ENCODE data around the gene MSL3B.

The MSL3B gene

DNA sequence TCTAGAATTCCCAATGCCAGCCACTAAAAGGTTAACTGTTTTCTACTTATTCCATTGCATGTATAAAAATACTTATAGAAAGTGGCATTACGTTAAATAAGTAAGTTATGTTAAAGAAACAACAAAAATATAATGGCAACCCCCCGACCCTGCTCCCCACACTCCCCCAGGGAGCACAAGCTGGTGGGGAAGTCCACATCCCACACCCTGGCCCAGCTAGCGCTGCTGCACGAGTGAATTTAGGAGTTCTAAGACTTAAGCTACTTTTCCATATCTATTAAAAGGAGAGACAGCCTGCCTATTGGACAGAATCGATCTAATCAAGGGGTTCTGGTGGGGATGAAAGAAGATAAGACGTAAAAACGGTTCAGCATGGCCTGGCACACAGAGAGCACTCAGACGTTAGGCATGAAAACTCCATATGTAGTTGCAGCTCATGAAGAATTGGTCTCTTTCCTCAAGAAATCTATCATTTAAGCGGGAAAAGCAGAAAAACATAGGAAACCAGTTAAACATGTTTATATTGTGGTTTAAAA is 30.4 kb downstream of the MSL3B start:
- H3K4me1 ChIP-seq (ENCODE audit: control insufficient read depth, insufficient read depth, low read length), result peaks cover 8% of the 10 kb centered on the region
- whole genome bisulfite sequencing (ENCODE audit: insufficient coverage), result no CpG with 5 or more reads among the region's 9 CpGs

DNA sequence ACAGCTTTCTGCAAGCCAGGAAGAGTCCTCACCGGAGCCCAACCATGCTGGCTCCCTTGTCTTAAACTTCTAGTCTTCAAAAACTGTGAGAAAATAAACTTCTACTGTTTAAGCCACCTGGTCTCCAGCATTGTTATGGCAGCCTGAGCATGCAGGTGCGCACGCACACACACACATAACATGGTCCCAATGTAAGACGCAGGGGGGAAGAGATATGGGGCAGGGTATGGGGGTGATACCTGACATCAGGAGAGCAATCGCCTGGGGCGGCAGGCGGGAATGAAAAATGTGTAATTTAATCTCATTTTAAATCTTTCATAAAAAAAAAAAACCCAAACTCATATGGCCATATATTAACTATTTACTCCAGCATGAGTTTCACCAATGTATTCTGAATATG is 31.8 kb downstream of the MSL3B start:
- Histone ChIP-seq H3K9me3 (replicated peaks; ENCODE audit: control insufficient read depth, low read depth, low read length) (no peaks in the 10 kb centered on the region), H3K27ac (ENCODE audit: low read length) (no peak overlapping the region), H3K4me3 (ENCODE audit: low read length) (no peak overlapping the region), H3K36me3 (ENCODE audit: control insufficient read depth, insufficient read depth, low read length) (peaks cover 46% of the 10 kb centered on the region), H3K27me3 (ENCODE audit: control insufficient read depth, insufficient read depth, low read length) (no peaks in the 10 kb centered on the region), H3K4me1 (ENCODE audit: control insufficient read depth, insufficient read depth, low read length) (peaks cover 14% of the 10 kb centered on the region)
- no peak for DNase-seq
- 100% methylated on average over 1 of the region's 7 CpGs for WGBS (ENCODE audit: insufficient coverage)

More for the DNA sequence above, 30.4 kb downstream of the MSL3B start:
- no peak for DNase-seq
- no peak overlapping the region for H3K4me3 ChIP-seq (ENCODE audit: low read length)
- no peaks in the 10 kb centered on the region for H3K27me3 ChIP-seq (ENCODE audit: control insufficient read depth, insufficient read depth, low read length)
- peaks cover 57% of the 10 kb centered on the region for H3K36me3 ChIP-seq (ENCODE audit: control insufficient read depth, insufficient read depth, low read length)
- H3K9me3 ChIP-seq (replicated peaks; ENCODE audit: control insufficient read depth, low read depth, low read length), result no peaks in the 10 kb centered on the region
- H3K27ac ChIP-seq (ENCODE audit: low read length), result no peak overlapping the region

- Histone ChIP-seq H3K9me3 (replicated peaks; ENCODE audit: control insufficient read depth, low read depth, low read length) (no peaks in the 10 kb centered on the region), H3K4me1 (ENCODE audit: control insufficient read depth, insufficient read depth, low read length) (peaks cover 14% of the 10 kb centered on the region), H3K27me3 (ENCODE audit: control insufficient read depth, insufficient read depth, low read length) (no peaks in the 10 kb centered on the region), H3K36me3 (ENCODE audit: control insufficient read depth, insufficient read depth, low read length) (peaks cover 39% of the 10 kb centered on the region), H3K4me3 (ENCODE audit: low read length) (no peak overlapping the region), H3K27ac (ENCODE audit: low read length) (no peak overlapping the region)
- no peak for DNase-seq
- WGBS (ENCODE audit: insufficient coverage), result 85% methylated on average over 6 of the region's 14 CpGs
Measured at GRCh38 chr2:233835230-233836186, 32.7 kb downstream of the MSL3B start.

GRCh38 chr2:233833345-233833744 is 34.8 kb downstream of the MSL3B start:
- H3K27me3 ChIP-seq (ENCODE audit: control insufficient read depth, insufficient read depth, low read length), result peaks cover 2% of the 10 kb centered on the region
- H3K27ac ChIP-seq (ENCODE audit: low read length), result no peak overlapping the region
- peaks cover 14% of the 10 kb centered on the region for H3K4me1 ChIP-seq (ENCODE audit: control insufficient read depth, insufficient read depth, low read length)
- DNase-seq, result peak; percentile 53
- H3K4me3 ChIP-seq (ENCODE audit: low read length), result no peak overlapping the region
- no peaks in the 10 kb centered on the region for H3K9me3 ChIP-seq (replicated peaks; ENCODE audit: control insufficient read depth, low read depth, low read length)
- 44% methylated on average over 5 of the region's 10 CpGs for WGBS (ENCODE audit: insufficient coverage)
- peaks cover 21% of the 10 kb centered on the region for H3K36me3 ChIP-seq (ENCODE audit: control insufficient read depth, insufficient read depth, low read length)

- H3K4me3 ChIP-seq (ENCODE audit: low read length), result no peak overlapping the region
- H3K27me3 ChIP-seq (ENCODE audit: control insufficient read depth, insufficient read depth, low read length), result peaks cover 2% of the 10 kb centered on the region
- DNase-seq, result peak; percentile 54
- H3K4me1 ChIP-seq (ENCODE audit: control insufficient read depth, insufficient read depth, low read length), result peaks cover 14% of the 10 kb centered on the region
- peaks cover 21% of the 10 kb centered on the region for H3K36me3 ChIP-seq (ENCODE audit: control insufficient read depth, insufficient read depth, low read length)
- no peaks in the 10 kb centered on the region for H3K9me3 ChIP-seq (replicated peaks; ENCODE audit: control insufficient read depth, low read depth, low read length)
- 33% methylated on average over 1 of the region's 7 CpGs for WGBS (ENCODE audit: insufficient coverage)
- H3K27ac ChIP-seq (ENCODE audit: low read length), result peak overlapping the region; percentile 7
Measured at GRCh38 chr2:233832869-233833311, 35.3 kb downstream of the MSL3B start.

DNA sequence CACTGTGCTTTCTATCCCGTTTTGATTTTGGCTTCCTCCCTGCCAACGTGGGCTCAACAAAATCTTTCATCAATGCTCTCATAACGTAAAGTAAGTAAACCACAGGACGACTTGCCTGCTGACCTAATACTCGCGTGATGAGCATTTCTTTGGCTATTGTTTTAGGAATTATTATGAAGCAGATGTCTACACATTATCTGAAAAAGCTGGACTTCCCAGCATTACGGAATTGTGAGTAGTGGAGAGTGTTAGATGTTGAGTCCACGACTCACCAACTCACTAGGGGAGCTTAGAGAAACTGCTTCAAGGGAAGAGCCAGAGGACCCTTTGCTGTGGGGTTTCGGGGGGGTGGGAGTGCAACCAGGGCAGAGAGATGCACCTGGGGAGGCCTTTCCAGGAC is 35.8 kb downstream of the MSL3B start:
- 43% methylated on average over 1 of the region's 9 CpGs for WGBS (ENCODE audit: insufficient coverage)

GRCh38 chr2:233831861-233832260 is 36.3 kb downstream of the MSL3B start:
- Histone ChIP-seq H3K4me1 (ENCODE audit: control insufficient read depth, insufficient read depth, low read length) (peaks cover 14% of the 10 kb centered on the region), H3K4me3 (ENCODE audit: low read length) (no peak overlapping the region), H3K27ac (ENCODE audit: low read length) (no peak overlapping the region), H3K9me3 (replicated peaks; ENCODE audit: control insufficient read depth, low read depth, low read length) (no peaks in the 10 kb centered on the region), H3K27me3 (ENCODE audit: control insufficient read depth, insufficient read depth, low read length) (peaks cover 2% of the 10 kb centered on the region), H3K36me3 (ENCODE audit: control insufficient read depth, insufficient read depth, low read length) (peaks cover 21% of the 10 kb centered on the region)
- 92% methylated on average over 6 of the region's 6 CpGs for WGBS (ENCODE audit: insufficient coverage)
- no peak for DNase-seq

More for the DNA sequence above, 35.8 kb downstream of the MSL3B start:
- H3K27ac ChIP-seq (ENCODE audit: low read length), result no peak overlapping the region
- H3K27me3 ChIP-seq (ENCODE audit: control insufficient read depth, insufficient read depth, low read length), result peaks cover 2% of the 10 kb centered on the region
- H3K9me3 ChIP-seq (replicated peaks; ENCODE audit: control insufficient read depth, low read depth, low read length), result no peaks in the 10 kb centered on the region
- DNase-seq, result peak; percentile 46
- H3K36me3 ChIP-seq (ENCODE audit: control insufficient read depth, insufficient read depth, low read length), result peaks cover 21% of the 10 kb centered on the region
- H3K4me3 ChIP-seq (ENCODE audit: low read length), result no peak overlapping the region
- peaks cover 14% of the 10 kb centered on the region for H3K4me1 ChIP-seq (ENCODE audit: control insufficient read depth, insufficient read depth, low read length)

GRCh38 chr2:233831011-233831721 is 37.0 kb downstream of the MSL3B start:
- peaks cover 16% of the 10 kb centered on the region for H3K36me3 ChIP-seq (ENCODE audit: control insufficient read depth, insufficient read depth, low read length)
- H3K9me3 ChIP-seq (replicated peaks; ENCODE audit: control insufficient read depth, low read depth, low read length), result no peaks in the 10 kb centered on the region
- H3K27ac ChIP-seq (ENCODE audit: low read length), result no peak overlapping the region
- peaks cover 14% of the 10 kb centered on the region for H3K4me1 ChIP-seq (ENCODE audit: control insufficient read depth, insufficient read depth, low read length)
- no peak overlapping the region for H3K4me3 ChIP-seq (ENCODE audit: low read length)
- H3K27me3 ChIP-seq (ENCODE audit: control insufficient read depth, insufficient read depth, low read length), result peaks cover 2% of the 10 kb centered on the region
- 68% methylated on average over 12 of the region's 14 CpGs for WGBS (ENCODE audit: insufficient coverage)
- no peak for DNase-seq

GRCh38 chr2:233830111-233830802 is 37.9 kb downstream of the MSL3B start:
- Histone ChIP-seq H3K36me3 (ENCODE audit: control insufficient read depth, insufficient read depth, low read length) (peaks cover 7% of the 10 kb centered on the region), H3K27ac (ENCODE audit: low read length) (no peak overlapping the region), H3K4me1 (ENCODE audit: control insufficient read depth, insufficient read depth, low read length) (peaks cover 14% of the 10 kb centered on the region), H3K9me3 (replicated peaks; ENCODE audit: control insufficient read depth, low read depth, low read length) (no peaks in the 10 kb centered on the region), H3K4me3 (ENCODE audit: low read length) (no peak overlapping the region), H3K27me3 (ENCODE audit: control insufficient read depth, insufficient read depth, low read length) (peaks cover 2% of the 10 kb centered on the region)
- 100% methylated on average over 3 of the region's 6 CpGs for WGBS (ENCODE audit: insufficient coverage)
- no peak for DNase-seq

Measured in muscle of leg (tissue), 3 donors.